GM19397 (cell line): Measurements from ENCODE around the gene TMEM52.
A peak's percentile ranks its signal among the peaks of the same experiment; 100 is the strongest.

ENCODE experiments used
- ATAC-seq: cut with Tn5 transposase; IDR thresholded peaks from one replicate; pipeline ENCODE4 v1.9.1; 2021; ENCODE audit warnings: mild to moderate bottlenecking, moderate library complexity; ENCODE audit not compliant: unreplicated experiment

TMEM52 gene

DNA sequence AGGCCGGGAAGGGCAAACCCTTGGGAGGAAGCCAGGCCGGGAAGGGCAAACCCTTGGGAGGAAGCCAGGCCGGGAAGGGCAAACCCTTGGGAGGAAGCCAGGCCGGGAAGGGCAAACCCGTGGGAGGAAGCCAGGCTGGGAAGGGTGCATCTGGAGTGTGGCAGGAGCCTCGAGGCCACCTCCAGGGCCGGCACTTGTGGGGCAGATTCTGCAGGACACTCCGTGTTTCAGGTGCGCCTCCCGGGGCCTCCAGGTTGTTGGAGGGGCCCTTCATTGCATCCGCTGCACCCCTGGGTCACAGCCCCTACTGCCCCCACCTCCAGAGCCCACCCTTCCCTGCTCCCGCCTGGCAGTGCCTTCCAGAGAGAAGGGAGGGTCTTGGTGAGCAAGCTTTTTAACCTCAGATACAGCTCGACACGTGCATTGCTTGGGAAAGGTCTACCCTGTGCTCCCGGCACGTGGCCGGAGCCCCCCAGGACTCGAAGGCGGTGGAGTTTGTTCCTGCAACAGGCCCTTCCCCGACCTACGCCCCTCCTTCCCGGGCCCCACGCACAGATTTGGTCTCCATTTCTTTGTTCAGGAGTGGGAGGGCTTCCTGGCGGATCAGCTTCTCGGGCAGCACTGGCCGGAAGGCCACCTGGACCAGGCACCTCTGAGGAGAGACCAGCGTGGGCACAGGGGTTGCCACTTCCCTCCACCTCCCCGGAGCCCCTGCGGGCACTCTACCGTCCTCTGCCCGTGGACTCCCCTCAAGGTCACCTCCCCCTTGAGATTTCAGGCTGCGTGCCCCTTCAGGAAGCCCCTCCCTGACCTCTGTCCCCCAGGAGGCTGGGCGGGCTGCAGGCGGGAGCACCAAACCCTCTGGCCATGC lies 9.4 kb upstream of the TMEM52 start:
- ATAC-seq, result no peak

DNA sequence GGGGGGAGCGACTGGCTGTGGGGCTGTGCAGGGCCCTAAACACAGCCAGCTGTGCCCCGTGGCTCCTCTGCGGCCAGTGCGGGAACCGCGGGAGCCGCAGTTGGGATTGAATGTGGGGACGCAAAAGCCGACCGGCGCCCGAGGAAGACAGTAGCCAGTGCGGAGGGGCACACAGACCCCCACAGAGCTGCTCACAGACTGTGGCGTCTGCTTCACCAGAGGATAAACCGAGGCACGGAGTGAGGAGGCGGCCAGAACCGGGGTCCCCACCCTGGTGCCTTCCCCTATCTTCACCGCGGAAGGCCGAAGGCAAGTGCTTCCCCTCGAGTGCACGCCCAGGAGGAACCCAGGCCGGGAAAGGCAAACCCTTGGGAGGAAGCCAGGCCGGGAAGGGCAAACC lies 8.7 kb upstream of the TMEM52 start:
- no peak for ATAC-seq

DNA sequence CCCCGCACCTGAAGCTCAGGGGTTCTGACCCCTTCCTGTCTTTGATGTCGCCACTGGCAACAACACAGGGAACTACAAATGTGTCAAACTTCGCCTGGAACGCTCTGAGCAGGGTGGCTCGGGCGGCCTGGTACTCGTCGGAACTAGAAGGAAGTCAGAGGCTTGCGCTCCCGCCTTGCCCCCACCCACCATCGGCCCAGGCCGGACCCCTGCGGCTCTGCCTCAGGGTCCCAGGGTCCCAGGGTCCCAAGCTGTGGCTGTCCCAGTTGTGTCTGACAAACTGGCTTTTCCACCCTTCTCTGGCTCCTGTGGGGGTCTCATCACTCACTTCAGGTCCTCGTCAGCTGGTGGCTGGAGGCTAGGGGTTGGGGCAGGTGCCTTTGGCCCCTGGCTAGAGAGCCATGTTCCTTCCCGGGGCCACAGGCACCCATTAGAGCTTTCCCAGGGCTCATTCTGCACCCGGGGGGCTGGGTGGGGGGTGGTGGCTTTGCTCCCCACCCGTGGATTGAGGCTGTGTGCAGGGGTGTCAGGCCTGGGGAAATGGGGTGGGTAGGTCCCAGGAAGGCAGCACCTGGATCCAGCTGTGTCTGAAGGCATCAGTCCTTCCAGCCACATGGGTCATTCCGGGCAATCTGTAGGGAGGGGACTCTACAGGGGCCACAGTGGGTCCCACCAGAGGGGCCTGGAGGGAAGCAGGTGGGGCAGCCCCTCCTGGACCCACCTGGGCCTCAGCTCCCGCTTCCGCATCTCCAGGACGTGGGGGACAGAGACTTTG lies 8.0 kb upstream of the TMEM52 start:
- no peak for ATAC-seq

DNA sequence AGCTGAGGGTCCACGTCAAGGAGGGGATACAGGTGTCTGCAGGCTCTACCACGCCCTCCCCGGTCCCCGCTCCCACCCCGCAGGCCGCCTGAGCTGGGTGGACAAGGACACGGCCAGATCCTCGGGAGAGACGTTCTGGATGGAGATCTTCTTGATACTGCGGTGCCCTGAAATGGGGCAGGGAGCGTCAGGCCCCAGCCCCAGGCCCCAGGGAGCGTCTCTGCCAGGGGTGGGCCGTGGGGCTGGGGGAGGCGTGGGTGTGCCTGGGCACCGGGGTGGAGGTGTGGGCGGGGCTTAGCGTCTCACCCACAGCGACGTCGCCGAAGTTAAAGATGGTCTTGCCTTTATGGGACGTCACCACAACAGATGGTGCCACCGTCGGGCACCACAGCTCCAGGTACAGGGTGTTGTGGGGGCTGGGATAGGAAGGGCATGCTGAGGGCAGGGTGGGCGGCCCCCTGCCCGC lies 7.3 kb upstream of the TMEM52 start:
- no peak for ATAC-seq

DNA sequence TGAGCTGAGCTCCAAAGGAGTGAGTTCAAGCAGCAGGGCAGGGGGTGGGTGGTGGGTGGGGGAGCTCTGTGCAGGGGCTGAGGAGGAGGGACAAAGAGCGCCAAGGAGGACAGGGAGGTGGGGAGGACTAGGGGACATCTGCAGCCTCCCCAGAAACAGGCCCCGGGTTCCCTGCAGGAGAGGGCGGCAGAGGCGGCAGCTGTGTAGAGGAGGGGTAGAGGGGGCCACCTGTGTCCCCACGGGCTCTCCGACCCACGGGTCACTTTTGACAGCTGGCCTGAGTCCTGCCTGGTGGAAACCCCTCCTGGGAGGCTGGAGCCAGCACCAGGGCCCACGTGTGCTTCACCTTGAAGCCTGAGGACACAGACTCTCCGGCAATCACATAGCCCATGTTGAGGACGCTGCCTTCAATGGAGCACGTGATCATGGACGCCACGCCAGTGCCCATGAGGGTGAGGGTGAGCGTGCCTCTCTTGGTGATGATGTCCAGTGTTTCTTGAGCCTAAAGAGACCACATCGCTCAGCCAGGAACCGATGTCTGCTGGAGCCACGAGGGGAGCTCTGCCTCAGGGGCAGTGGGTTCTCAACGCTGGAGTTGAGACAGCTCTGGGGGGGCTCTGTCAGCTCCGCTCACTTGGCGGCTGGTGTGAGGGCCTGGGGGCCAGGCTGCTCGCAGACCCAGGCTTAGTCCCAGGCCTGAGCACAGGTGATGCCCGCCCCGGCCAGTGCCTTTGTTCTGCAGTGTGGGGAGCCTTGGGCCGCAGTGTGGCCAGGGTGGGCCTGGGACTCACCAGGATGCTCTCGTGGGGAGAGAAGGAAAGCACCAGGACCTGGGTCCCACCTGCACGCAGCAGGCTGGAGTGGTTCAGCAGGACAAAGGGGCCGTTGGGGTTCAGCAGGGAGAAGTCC lies 6.6 kb upstream of the TMEM52 start:
- no peak for ATAC-seq

DNA sequence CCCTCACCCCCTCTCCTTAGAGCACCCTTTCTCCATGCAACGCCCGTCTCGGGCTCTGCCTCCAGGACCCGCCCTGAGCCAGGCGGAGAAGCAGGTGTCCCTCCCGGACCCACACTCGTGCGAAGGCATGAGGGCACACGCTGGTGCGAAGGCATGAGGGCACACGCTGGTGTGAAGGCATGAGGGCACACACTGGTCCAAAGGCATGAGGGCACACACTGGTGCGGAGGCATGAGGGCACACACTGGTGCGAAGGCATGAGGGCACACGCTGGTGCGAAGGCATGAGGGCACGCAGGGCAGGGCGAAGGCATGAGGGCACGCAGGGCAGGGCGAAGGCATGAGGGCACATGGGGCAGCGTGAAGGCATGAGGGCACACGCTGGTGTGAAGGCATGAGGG lies 5.8 kb upstream of the TMEM52 start:
- ATAC-seq, result no peak

DNA sequence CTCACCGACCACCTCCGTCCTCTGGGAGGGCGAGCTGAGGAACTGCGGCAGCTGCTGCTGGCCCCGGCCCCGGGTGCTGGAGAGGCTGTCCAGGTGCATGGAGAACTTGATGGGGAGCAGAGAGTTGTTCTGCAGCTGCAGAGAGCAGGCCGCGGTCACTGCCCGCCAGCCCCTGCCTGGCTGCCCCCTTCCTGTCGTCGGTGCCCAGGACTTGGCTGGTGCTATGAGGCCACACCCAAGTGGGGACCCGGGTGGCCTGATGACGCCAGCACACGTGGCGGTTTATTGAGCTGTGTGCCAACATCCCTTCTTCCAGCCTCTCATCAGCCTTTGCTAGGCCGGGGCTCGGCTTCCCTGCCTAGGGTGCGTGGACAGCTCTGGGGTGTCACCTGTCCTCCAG lies 5.3 kb upstream of the TMEM52 start:
- no peak for ATAC-seq

DNA sequence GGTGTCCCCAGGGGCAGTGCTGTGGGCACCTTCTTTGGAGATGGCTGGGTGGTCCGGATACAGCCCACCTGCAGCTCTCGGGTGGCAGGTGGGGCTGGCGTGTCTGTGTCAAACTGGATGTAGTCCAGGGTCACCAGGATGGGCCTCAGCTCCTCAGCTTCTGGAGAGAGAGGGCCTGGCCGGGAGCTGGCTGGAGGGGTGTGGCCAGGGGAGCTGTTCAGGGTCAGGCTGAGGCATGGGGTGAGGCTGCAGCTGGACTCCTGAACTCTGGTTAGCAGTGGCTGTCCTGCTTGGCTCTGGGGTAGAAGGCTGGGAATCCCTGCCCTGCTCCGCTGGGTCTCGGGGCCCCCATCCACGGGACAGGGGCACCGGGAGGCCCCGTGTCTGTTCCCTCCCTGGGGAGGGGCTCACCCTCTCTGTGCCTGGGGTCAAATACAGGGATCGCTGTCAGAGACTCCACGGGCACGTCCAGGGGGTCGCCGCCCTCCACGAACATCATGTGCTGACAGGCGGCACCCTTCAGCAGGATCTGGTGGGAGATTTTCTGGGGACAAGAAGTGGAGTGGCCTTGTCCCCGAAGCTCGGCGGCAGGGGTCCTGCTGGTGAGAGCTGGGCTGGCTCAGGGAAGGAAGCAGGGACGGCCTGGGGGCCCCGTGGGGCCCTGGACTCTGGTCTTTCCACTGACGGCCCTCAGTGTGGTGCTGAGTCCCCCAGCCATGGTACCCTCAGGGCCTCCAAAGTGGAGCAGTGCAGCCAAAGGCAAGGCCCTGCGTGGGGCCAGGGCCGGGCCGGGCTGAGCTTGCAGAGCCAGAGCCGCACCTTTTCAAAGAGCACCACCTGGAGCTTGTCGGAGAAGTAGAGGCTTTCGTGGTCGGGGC lies 4.1 kb upstream of the TMEM52 start:
- no peak for ATAC-seq

DNA sequence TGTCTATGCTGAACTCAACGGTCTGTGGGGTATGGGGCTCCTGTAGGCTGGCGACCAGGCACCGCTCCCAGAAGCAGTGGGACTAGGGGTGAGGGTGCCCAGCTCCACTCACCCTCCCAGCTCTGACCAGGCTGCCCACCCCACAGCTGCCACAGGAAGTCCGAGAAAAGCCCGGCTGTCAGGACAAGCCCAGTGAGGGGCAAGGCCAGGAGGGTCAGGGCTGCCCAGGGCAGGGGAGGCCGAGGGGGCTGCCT lies 3.5 kb upstream of the TMEM52 start:
- no peak for ATAC-seq

DNA sequence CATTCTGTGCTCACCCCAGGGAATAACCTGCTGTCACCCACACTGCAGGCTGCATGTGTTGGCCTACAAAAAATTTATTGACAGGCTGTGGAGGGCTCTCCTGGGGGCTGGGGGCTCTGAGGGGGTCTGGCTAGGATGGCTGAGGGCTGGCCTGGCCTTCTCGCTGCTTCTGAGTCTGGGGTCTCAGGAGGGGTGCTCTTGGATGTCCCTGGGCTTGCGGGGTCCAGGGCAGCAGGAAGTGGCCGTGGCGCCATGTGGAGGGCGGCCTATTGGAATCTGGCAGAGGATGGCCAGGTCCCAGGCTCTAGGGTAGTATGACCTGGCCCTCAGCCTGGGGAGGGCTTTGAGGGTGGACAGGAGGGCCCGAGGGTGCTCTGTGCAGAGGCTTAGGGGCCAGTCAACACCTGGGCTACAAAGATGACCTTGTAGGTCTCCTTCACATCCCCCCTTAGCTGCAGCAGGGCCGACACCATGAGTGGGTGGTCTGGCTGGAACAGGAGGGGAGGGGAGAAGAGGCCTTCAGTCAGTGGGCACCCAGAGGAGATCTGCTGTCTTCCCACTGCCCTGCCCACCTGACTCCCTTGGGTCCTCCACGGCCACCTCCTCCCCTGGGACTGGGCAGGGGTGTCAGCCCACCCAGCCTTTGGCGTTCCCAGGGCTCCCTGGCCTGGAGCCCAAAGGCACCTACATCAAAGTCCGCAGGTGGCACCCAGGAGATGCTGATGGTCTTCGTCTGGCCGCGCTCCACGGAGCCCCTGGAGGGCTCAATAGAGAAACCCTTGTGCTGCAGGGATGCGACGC lies 3.0 kb upstream of the TMEM52 start:
- no peak for ATAC-seq

DNA sequence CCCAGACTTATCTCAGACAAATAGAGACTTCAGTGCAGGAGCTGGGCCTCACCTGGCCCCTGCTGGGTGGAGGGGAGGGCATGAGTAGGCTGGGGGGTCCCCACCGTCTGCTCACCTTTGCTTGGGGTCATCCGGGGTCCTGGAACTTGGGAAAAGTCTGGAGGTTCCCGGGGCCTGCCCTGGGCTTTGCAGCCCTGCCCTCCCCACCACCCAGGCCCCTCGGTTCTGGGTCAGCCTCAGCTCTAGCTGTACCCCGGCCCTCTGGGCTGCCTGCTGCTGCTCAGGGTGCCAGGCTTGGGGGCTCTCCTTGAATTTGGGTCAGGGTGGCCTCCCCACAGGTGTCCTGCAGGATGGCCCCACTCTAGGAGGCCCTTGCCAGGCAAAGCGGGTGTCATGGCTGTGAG lies 2.4 kb upstream of the TMEM52 start:
- no peak for ATAC-seq

DNA sequence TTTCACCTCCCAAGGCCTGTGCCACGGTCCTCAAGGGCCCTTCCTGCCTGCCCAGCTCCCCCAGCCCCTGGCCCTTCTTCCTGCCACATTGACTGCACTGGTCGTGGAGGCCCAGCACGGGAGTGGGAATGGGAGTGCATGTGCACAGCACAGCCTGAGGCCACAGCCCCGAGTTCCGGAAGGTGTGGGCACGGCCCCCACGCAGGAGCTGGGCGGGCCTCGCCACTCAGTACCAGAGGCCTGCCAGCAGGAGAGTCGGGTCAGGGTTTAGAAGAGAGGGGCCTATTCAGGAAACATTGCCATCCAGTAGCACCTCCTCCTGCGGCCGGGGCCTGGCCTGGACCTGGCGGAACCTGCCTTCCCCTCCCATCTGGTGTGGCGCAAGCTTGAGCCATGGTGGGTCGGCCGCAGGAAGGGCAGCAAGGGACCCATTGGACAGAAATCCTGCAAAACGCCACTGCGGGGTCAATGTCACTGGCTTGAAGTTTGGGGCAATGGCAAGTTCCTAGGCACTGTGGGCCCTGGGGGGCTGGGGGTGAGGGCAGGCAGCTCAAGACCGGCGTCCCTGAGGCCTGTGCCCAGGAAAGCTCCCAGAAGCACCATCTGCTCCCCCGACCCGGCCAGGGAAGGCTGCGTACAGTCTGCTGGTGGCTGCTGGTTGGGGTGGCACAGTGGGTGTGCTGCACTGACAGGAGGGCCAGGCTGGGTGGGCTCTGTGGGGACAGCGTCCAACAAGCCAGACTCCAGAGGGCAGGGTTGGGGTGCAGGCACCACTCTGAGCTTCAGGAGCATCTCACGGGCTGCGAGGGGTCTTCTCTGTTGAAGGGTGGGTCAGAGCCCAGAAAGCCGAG lies 1.8 kb upstream of the TMEM52 start:
- no peak for ATAC-seq

DNA sequence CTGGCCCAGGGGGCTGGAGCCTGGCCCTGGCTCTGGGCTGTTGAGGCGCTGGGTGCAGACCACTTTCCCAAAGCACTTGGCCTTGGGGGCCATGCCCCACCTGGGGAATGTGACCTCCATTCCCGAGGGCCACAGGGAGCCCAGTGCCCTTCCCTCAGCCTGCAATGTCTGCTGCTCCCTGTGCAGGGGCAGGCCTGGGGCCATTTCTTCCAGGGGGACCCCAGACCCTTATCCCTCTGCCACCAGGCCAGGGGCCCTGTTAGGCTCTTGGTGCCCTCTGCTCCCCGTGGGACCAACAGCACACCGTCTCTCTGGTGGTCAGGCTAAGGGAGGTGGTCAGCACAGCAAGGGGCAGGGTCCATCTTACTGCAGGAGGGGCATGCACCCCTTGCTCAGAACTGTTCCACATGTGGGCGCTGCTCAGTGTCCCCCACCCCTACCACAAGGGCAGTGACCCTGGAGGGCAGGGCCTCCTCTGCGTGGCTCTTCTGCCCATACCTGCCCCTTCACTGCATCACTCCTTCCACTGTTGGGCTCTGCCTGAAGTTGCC lies 1.1 kb upstream of the TMEM52 start:
- no peak for ATAC-seq

DNA sequence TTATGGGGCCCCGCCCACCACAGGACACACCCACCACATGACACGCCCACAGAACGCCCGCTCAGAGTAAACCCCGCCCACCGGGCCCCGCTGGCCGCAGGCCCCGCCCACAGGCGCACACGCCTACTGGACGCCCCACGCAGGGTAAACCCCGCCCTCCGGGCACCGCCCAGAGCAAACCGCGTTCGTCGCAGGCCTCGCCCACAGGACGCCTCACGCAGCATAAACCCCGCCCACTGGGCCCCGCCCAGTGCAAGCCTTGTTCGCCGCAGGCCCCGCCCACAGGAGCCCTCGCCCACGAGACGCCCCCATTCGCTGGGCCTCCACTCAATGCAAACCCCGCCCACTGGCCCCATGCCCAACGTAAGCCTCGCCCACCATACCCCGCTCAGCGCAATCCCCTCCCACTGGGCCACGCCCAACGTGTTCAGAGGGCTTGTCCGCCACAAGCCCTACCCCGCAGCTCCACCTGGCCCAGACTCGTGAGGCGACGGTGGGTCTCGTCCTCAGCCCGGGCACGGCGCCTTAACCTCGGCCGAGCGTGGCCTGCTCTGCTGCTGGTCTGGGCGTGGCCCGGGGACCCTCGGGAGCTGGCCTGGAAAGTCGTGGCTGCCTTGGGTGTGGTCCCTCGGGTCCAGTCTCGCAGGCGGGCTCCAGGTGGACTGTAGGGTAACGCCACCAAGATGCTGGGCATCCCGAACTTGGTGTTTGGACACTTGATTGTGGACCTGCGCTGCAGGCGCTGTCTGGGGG lies 401 bp upstream of the TMEM52 start:
- ATAC-seq, result peak; percentile 75

DNA sequence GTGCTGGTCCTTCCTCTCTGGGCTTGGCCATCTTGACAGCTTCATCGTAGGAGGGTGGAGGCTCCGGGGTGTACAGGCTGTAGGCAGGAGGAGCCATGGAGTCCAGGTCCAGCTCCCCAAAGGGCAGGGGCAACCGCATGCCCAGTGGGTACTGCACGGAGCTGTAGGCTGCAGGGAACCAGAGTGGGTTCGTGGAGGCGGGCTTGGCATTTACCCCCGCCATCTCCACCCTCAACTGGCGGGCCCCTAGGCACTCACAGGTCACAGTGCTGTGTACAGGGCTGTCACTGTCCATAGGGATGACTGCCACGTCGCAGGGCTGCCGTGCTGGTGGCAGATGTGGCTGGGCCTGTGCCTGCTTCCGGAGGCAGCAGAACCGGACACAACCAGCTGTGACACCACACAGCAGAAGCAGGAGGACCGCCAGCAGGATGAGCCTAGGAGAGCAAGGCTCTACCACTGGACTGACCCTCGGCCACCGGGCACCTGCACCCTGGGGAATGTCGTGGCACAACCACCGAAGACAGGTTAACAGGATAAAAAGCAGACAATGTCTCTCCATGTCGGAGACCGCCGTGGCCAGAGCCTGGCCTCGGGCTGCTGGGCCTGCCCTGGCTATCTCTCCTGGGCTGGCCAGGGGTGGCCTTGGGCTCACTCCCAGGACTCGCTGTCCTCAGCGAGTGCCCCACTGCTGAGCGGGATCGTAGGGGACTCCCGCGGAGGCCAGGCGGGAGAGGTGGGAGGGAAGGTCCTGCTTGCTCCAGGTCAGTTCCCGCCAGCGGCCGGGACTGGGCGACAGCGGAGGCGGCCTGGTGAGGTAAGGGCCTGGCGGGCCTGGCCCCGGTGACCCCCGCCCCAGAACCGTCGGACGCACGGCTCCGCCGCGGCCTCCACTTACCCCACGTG lies 831 bp downstream of the TMEM52 start:
- peak; percentile 1 for ATAC-seq

DNA sequence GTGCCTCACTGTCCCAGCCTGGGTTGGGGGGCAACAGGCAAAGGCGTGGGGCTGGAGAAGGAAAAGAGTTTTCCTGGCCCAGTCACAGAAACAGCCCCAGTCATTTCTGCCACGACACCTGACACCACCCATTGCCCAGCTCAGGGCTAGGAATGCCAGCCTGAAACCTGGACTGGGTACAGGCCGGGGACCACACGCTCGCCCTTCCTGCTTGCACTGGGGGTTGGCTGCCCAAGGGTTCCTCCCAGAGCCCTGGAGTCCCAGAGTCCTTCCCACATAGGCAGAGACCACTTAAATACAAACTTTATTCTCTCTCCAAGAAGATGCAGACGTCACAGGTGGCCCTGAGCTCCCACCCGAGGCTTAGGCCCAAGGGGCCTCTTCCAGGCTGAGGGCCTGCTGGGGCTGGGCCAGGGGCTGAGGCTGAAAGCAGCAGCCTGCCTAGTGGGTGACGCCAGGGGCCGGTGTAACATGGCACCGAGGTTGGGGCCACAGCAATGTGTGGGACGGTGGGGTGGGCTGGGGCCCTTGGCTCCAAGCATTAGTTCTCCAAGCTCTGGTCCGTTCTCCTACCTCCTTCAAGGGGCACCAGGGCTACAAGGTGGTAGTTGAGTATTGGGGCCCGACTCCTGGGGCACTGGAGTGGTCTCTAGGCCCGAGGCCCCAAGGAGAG lies 1.6 kb downstream of the TMEM52 start:
- ATAC-seq, result no peak
